Measurements from ENCODE around the gene IGSF6. TPM values are rescaled to one million over a fixed set of nuclear protein-coding genes. Genes with fewer than 3 reads are reported as not detected.

Gene IGSF6
- total and polyA plus RNA-seq, 2 of the 4 experiments (the other 2 are of a cell fraction), result not detected

DNA sequence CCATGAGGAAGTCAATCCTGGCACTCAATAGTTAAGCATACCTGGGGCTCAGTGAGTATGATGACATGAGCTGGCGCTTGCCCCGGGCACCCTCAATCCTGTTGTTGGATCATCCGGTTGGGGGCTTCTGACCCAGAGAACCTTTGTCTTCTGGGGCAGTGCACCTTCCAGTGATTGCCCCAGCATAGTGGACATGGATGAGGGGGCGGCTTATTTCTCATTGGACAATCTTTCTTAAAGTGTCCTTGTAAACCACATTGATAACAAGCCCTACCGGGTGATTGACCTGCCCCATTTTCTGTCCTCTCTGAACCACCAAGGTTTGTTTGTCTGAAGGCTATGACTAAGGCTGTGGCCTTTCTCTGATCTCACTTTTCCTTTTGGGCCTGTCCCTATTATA is 18.2 kb downstream of the IGSF6 start:
- in situ Hi-C loops (cut with MboI; ENCODE audit: low sequenced_read_pairs) (no loop called here), dilution Hi-C loops (cut with HindIII; ENCODE audit: low sequenced_read_pairs, unreplicated experiment) (no loop called here)
- POLR2A ChIA-PET (ENCODE audit: unreplicated experiment), result no interaction called here

More for the DNA sequence above, 18.2 kb downstream of the IGSF6 start:
- Histone ChIP-seq H3K4me3 (ENCODE audit: insufficient read depth, low read depth, low read length) (no peak overlapping the region), H3K14ac (replicated peaks; ENCODE audit: low read depth, low read length) (no peak overlapping the region), H4K8ac (ENCODE audit: low read depth in 2 of 2, low read length in 2 of 2) (no peak overlapping the region), H3K36me3 (ENCODE audit: control insufficient read depth, insufficient read depth, low read length) (peaks cover 14% of the 10 kb centered on the region; the same call in 1 of the 2 replicates), H2AK5ac (ENCODE audit: low read depth, low read length) (no peak overlapping the region), H3K56ac (ENCODE audit: extremely low read depth, insufficient read depth, low read length) (no peak overlapping the region), H4K20me1 (ENCODE audit: insufficient read depth, low read length) (no peaks in the 10 kb centered on the region; the same call in 1 of the 2 replicates), H3K4me1 (ENCODE audit: control insufficient read depth, insufficient read depth, low read length) (peaks cover 6% of the 10 kb centered on the region; the same call in 1 of the 2 replicates), H3K4me2 (ENCODE audit: low read depth, low read length) (no peak overlapping the region), H3K9me3 (ENCODE audit: control insufficient read depth, insufficient read depth, low read length) (no peaks in the 10 kb centered on the region), H2BK20ac (ENCODE audit: low read depth, low read length) (no peak overlapping the region), H2AFZ (replicated peaks; ENCODE audit: low read length, poor library complexity) (no peak overlapping the region), H3K23ac (ENCODE audit: low read depth, low read length) (no peak overlapping the region), H2BK120ac (ENCODE audit: low read depth, low read length) (no peak overlapping the region), H2BK5ac (ENCODE audit: low read depth, low read length, poor library complexity, severe bottlenecking) (no peak overlapping the region), H3K4ac (ENCODE audit: low read depth, low read length) (no peak overlapping the region), H2AK9ac (replicated peaks; ENCODE audit: low read depth, low read length, poor library complexity) (no peak overlapping the region), H3K9me1 (ENCODE audit: insufficient read depth, low read length) (no peaks in the 10 kb centered on the region), H3K9ac (ENCODE audit: low read depth, low read length) (no peak overlapping the region), H4K5ac (ENCODE audit: low read depth, low read length) (no peak overlapping the region), H3K18ac (ENCODE audit: low read depth, low read length) (no peak overlapping the region), H4K91ac (ENCODE audit: insufficient read depth, low read depth, low read length) (no peak overlapping the region), H2BK15ac (ENCODE audit: low read depth, low read length) (no peak overlapping the region), H3K27ac (ENCODE audit: insufficient read depth, low read length) (no peak overlapping the region), H3K79me1 (ENCODE audit: low read depth in 1 of 2, low read length in 2 of 2) (peaks cover under 1 to 31% of the 10 kb centered on the region in 2 experiments; a peak in 3 of 4 replicates), H3K27me3 (ENCODE audit: control insufficient read depth, insufficient read depth, low read length) (no peaks in the 10 kb centered on the region)
- ATAC-seq (ENCODE audit: low read depth), result no peak
- DNase-seq, result no peak
- TF ChIP-seq CHD1 (IDR thresholded peaks at IDR 0.05; ENCODE audit: low read depth, low read length), result no peak
- TF ChIP-seq, protein P1, sequence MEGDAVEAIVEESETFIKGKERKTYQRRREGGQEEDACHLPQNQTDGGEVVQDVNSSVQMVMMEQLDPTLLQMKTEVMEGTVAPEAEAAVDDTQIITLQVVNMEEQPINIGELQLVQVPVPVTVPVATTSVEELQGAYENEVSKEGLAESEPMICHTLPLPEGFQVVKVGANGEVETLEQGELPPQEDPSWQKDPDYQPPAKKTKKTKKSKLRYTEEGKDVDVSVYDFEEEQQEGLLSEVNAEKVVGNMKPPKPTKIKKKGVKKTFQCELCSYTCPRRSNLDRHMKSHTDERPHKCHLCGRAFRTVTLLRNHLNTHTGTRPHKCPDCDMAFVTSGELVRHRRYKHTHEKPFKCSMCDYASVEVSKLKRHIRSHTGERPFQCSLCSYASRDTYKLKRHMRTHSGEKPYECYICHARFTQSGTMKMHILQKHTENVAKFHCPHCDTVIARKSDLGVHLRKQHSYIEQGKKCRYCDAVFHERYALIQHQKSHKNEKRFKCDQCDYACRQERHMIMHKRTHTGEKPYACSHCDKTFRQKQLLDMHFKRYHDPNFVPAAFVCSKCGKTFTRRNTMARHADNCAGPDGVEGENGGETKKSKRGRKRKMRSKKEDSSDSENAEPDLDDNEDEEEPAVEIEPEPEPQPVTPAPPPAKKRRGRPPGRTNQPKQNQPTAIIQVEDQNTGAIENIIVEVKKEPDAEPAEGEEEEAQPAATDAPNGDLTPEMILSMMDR (conservative IDR thresholded peaks at IDR 0.05; ENCODE audit: low read depth, low read length), result no peak
- TF ChIP-seq POLR2A (IDR thresholded peaks at IDR 0.05; ENCODE audit: low read depth, low read length), result no peak
- TF ChIP-seq BHLHE40 (IDR thresholded peaks at IDR 0.05; ENCODE audit: low read depth, low read length), result no peak
- TF ChIP-seq, protein P2, sequence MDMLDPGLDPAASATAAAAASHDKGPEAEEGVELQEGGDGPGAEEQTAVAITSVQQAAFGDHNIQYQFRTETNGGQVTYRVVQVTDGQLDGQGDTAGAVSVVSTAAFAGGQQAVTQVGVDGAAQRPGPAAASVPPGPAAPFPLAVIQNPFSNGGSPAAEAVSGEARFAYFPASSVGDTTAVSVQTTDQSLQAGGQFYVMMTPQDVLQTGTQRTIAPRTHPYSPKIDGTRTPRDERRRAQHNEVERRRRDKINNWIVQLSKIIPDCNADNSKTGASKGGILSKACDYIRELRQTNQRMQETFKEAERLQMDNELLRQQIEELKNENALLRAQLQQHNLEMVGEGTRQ (IDR thresholded peaks at IDR 0.05; ENCODE audit: low read depth, low read length), result no peak
- no peak for TF ChIP-seq FOS (IDR thresholded peaks at IDR 0.05; ENCODE audit: low read depth, low read length)
- TF ChIP-seq, protein P3, sequence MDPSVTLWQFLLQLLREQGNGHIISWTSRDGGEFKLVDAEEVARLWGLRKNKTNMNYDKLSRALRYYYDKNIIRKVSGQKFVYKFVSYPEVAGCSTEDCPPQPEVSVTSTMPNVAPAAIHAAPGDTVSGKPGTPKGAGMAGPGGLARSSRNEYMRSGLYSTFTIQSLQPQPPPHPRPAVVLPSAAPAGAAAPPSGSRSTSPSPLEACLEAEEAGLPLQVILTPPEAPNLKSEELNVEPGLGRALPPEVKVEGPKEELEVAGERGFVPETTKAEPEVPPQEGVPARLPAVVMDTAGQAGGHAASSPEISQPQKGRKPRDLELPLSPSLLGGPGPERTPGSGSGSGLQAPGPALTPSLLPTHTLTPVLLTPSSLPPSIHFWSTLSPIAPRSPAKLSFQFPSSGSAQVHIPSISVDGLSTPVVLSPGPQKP (IDR thresholded peaks at IDR 0.05; ENCODE audit: borderline replicate concordance, low read depth, low read length), result no peak
- no peak for TF ChIP-seq RCOR1 (IDR thresholded peaks at IDR 0.05; ENCODE audit: insufficient replicate concordance, low read length)
- no peak for TF ChIP-seq CEBPB (IDR thresholded peaks at IDR 0.05; ENCODE audit: low read depth, low read length)
- no peak for TF ChIP-seq SMC3 (IDR thresholded peaks at IDR 0.05; ENCODE audit: low read depth, low read length)
- TF ChIP-seq MXI1 (IDR thresholded peaks at IDR 0.05; ENCODE audit: borderline replicate concordance, low read depth, low read length), result no peak
- no peak for TF ChIP-seq NFE2L2 (IDR thresholded peaks at IDR 0.05; ENCODE audit: low read depth, low read length)
- TF ChIP-seq RAD21 (IDR thresholded peaks at IDR 0.05; ENCODE audit: low read length), result no peak
- TF ChIP-seq MAZ (IDR thresholded peaks at IDR 0.05; ENCODE audit: borderline replicate concordance, low read depth, low read length), result no peak
- no peak for TF ChIP-seq RFX5 (IDR thresholded peaks at IDR 0.05; ENCODE audit: low read depth, low read length)
- no peak for TF ChIP-seq MAFK (IDR thresholded peaks at IDR 0.05; ENCODE audit: low read depth, low read length)
- BruUV-seq (replicated peaks), result no TSS peak
- no CpG with 5 or more reads among the region's 5 CpGs for WGBS, 2 experiments (ENCODE audit: extremely low coverage in 2 of 2, insufficient read length in 1 of 2)
- CTCF ChIA-PET, result no interaction called here
- intact Hi-C loops (cut with micrococcal nuclease), result no loop called here

Measured in IMR-90 (cell line).